Activated B cell treated with CpG ODN at 0.5 μM for 24 hours (primary cell): ENCODE results near the gene GRIK4. TPM values are rescaled to one million over a fixed set of nuclear protein-coding genes. Genes with fewer than 3 reads are reported as not detected.
A peak's percentile ranks its signal among the peaks of the same experiment; 100 is the strongest.

ENCODE experiments used
- ATAC-seq: fragments of 200-7000 bp; cut with Tn5 transposase; one replicate; pipeline ENCODE4 v1.10.0; 2021; ENCODE audit warnings: low read depth, mild to moderate bottlenecking, moderate library complexity
- CTCF ChIA-PET: fragments of 350-600 bp; sonication (Branson Sonifier 250); formaldehyde crosslinking; loops from one replicate; lab custom pipeline; 2021; ENCODE audit warnings: antibody characterized with exemption; lab: Charles Lee
- POLR2A ChIA-PET: fragments of 350-600 bp; sonication (Branson Sonifier 250); formaldehyde crosslinking; loops from one replicate; lab custom pipeline; 2021; ENCODE audit warnings: antibody characterized with exemption; lab: Charles Lee
- DNase-seq: peaks from one replicate; pipeline ENCODE4 v3.0.0; 2022
- H3K27ac Mint-ChIP-seq: one replicate; pipeline ENCODE4 v1.8.0; 2020; ENCODE audit warnings: mixed read lengths
- H3K27me3 Mint-ChIP-seq: one replicate; pipeline ENCODE4 v1.8.0; 2021; ENCODE audit warnings: mixed read lengths
- H3K36me3 Mint-ChIP-seq: one replicate; pipeline ENCODE4 v1.8.0; 2021; ENCODE audit warnings: low read depth, mixed read lengths
- H3K4me1 Mint-ChIP-seq: one replicate; pipeline ENCODE4 v1.8.0; 2021; ENCODE audit warnings: mixed read lengths
- H3K4me3 Mint-ChIP-seq: one replicate; pipeline ENCODE4 v1.8.0; 2020; ENCODE audit warnings: mild to moderate bottlenecking, mixed read lengths
- H3K9me3 Mint-ChIP-seq: one replicate; pipeline ENCODE4 v1.8.0; 2020; ENCODE audit warnings: mixed read lengths
- intact Hi-C: fragments of 100-400 bp; cut with micrococcal nuclease; formaldehyde crosslinking; loops from one replicate; pipeline ENCODE4 v1.15.1; 2024
- total RNA-seq: library from RNA; stranded (reverse); gene quantifications from 2 replicates; pipeline ENCODE4 v1.2.3, GENCODE V29; 2022
- TF ChIP-seq, protein P1 (sequence below): fragments of 200-600 bp; IDR thresholded peaks from one replicate; pipeline ENCODE4 v1.8.0; 2022; ENCODE audit warnings: antibody characterized with exemption, mild to moderate bottlenecking

Gene GRIK4
- total RNA-seq, 1 donor from 2014 or later, result not detected

DNA sequence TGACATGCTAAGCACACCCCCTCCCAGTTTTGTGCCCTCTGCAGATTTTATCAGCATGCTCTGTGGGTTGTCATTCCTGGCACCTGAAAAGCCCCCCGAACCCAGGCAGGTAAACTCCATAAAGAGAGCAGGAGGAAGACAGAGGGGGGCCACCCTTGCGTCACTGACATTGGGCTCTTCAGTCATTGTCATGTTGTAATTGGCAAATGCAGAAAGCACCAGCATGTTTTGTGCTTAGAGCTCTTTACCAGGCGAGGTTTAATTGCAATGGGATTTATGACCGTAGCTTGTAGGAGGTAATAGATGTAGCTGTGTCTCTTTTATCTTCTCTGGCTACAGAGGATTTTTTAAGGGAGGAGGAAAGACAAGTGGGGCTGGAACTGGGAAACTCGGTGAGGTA is 201.7 kb downstream of the GRIK4 start:
- POLR2A ChIA-PET, result no interaction called here
- H3K9me3 Mint-ChIP-seq, result no peaks in the 10 kb centered on the region

DNA sequence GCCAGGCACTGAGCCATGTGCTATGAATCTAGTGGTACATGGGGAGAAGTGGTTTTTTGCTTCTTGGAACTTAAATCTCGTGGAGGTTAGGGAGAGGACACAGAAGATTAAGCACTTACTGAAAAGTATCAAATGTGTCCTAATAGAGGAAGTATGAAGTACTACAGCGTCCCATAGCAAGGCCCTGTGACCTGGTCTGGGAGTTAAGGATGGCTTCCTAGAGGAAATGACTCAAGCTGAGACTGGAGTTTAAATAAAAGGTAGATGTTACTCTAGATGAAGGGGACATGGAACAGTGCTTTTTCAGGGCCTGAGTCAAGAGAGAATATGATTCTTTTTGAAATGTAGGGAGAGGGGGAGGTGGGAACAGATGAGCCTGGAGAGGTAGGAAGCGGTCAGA is 202.9 kb downstream of the GRIK4 start:
- intact Hi-C loops, result no loop called here
- no peak overlapping the region for H3K4me3 Mint-ChIP-seq
- no peaks in the 10 kb centered on the region for H3K9me3 Mint-ChIP-seq
- peaks cover 6% of the 10 kb centered on the region for H3K4me1 Mint-ChIP-seq
- DNase-seq, result no peak
- H3K27me3 Mint-ChIP-seq, result peaks cover 12% of the 10 kb centered on the region
- no peaks in the 10 kb centered on the region for H3K36me3 Mint-ChIP-seq
- TF ChIP-seq, protein P1, sequence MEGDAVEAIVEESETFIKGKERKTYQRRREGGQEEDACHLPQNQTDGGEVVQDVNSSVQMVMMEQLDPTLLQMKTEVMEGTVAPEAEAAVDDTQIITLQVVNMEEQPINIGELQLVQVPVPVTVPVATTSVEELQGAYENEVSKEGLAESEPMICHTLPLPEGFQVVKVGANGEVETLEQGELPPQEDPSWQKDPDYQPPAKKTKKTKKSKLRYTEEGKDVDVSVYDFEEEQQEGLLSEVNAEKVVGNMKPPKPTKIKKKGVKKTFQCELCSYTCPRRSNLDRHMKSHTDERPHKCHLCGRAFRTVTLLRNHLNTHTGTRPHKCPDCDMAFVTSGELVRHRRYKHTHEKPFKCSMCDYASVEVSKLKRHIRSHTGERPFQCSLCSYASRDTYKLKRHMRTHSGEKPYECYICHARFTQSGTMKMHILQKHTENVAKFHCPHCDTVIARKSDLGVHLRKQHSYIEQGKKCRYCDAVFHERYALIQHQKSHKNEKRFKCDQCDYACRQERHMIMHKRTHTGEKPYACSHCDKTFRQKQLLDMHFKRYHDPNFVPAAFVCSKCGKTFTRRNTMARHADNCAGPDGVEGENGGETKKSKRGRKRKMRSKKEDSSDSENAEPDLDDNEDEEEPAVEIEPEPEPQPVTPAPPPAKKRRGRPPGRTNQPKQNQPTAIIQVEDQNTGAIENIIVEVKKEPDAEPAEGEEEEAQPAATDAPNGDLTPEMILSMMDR, result no peak
- ATAC-seq, result no peak
- H3K27ac Mint-ChIP-seq, result no peak overlapping the region
- POLR2A ChIA-PET, result no interaction called here
- CTCF ChIA-PET, result interaction anchor here (0.7 kb wide), 1 partner anchor 18 kb away, joined by 3 read pairs; no protein-coding TSS in a partner anchor

More for the DNA sequence above, 201.7 kb downstream of the GRIK4 start:
- ATAC-seq (no peak), DNase-seq (no peak)
- Mint-ChIP-seq H3K4me1 (peaks cover 6% of the 10 kb centered on the region), H3K27me3 (peaks cover 11% of the 10 kb centered on the region), H3K36me3 (no peaks in the 10 kb centered on the region), H3K4me3 (no peak overlapping the region), H3K27ac (no peak overlapping the region)
- CTCF ChIA-PET, result no interaction called here
- intact Hi-C loops, result no loop called here
- TF ChIP-seq, protein P1, result no peak

DNA sequence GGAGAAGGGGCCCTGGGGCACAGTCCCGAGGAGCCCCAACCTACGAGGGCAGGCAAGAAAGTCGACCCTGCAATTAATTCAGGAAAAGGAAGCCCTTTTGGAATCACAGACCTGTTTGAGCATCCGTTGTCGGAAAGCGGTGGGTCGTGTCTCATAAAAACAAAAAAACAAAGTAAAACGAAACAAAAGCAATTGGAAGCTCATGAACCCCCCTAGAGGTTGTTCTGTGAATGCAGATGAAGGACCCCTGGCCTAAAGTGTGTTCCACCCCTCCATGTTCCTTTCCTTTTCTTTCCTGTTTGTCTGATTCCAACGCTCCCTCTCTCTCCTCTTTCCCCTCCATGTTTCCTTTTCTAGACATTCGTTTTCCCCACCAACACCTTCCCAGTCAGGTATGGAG is 203.7 kb downstream of the GRIK4 start:
- H3K27ac Mint-ChIP-seq, result no peak overlapping the region
- peaks cover 6% of the 10 kb centered on the region for H3K4me1 Mint-ChIP-seq
- no peaks in the 10 kb centered on the region for H3K36me3 Mint-ChIP-seq
- POLR2A ChIA-PET, result no interaction called here
- no peak for DNase-seq
- no peaks in the 10 kb centered on the region for H3K9me3 Mint-ChIP-seq
- peaks cover 14% of the 10 kb centered on the region for H3K27me3 Mint-ChIP-seq
- CTCF ChIA-PET, result interaction anchor here (1.0 kb wide), 1 partner anchor 30 kb away, joined by 4 read pairs; no protein-coding TSS in a partner anchor
- TF ChIP-seq, protein P1, result no peak
- no peak for ATAC-seq
- H3K4me3 Mint-ChIP-seq, result peak overlapping the region; percentile 71
- intact Hi-C loops, result no loop called here

DNA sequence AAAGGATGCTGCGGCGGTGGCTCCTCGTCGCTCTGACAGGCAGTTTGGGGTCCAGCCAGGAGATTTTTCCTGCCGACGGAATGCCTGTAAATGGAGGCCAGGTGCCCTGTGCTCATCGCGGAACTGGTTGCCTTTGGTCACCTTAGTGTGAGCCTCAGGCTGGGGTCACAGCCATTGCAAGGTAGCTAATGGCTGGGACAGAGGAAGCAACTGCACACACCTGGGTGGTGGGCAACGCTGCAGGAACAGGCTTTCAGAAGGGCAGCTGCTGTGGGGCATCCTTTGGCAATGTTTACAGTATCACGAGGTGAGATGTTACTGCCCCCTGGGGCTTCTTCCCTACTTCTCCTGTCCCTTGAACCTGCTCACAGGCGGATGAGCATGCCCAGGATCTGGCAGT is 205.5 kb downstream of the GRIK4 start:
- TF ChIP-seq, protein P1, result no peak
- DNase-seq (no peak), ATAC-seq (no peak)
- Mint-ChIP-seq H3K4me3 (no peak overlapping the region), H3K36me3 (no peaks in the 10 kb centered on the region), H3K4me1 (peaks cover 6% of the 10 kb centered on the region), H3K9me3 (no peaks in the 10 kb centered on the region), H3K27ac (no peak overlapping the region), H3K27me3 (peaks cover 28% of the 10 kb centered on the region)
- ChIA-PET POLR2A (no interaction called here), CTCF (no interaction called here)
- intact Hi-C loops, result no loop called here

DNA sequence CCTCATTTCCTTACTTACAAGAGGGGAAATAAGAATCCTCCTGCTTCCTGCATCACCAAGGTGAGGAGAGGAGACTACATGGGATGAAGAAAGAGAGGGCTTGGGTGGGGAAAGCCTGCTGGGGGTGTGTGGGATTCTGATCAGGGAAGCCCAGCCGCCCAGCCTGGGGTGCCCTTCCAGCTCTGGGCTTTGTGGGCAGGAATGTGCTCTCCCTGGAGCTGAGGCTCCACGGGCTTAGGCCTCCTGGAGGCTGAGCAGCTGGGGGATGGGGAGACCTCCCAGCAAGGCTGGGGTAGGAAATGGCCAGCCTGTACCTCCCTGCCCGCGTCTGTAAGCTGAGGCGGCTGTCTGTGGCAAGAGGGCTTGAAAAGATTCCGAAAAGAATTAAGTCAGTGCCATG is 206.1 kb downstream of the GRIK4 start:
- POLR2A ChIA-PET, result no interaction called here
- H3K4me1 Mint-ChIP-seq, result peaks cover 6% of the 10 kb centered on the region
- H3K9me3 Mint-ChIP-seq, result no peaks in the 10 kb centered on the region
- no peak overlapping the region for H3K27ac Mint-ChIP-seq
- no peaks in the 10 kb centered on the region for H3K36me3 Mint-ChIP-seq
- ATAC-seq (no peak), DNase-seq (no peak)
- peaks cover 28% of the 10 kb centered on the region for H3K27me3 Mint-ChIP-seq
- intact Hi-C loops, result no loop called here
- CTCF ChIA-PET, result no interaction called here
- TF ChIP-seq, protein P1, result no peak
- no peak overlapping the region for H3K4me3 Mint-ChIP-seq
